ENCODE measurements around the gene THAP10.

THAP10 gene

DNA sequence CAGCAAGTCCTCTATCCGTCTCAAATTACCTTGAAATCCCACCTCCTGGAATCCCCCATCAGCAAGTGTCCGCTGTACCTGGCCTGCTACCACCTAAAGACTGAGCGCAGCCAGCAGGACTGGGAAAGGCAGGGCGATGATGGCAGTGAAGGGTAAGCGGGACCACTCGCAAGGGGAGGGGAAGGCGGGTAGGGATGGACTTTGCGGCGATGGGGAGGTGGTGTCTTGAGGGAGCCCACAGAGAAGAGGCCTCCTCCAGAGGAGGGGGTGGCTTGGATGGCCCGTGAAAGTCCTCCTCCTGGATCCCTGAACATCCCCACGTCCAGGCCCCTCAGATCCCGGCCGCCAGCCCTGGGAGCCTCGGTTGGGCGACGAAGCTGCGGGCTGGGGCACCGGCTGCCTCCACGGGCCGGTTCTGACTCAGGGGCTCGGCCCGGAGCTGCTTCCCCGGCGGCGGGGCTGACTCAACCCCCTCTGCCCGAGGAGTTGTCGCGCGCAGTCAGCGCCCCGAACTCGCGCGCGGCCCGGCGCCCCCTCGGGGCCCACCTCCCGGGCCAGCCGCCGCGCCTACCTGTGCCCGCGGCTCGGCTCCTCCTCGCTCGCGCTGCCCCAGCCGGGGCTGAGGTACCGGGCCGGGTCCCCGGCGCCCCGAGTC is 38.8 kb downstream of the THAP10 start (continued):
- no peak for TF ChIP-seq TSHZ1 (tag by site-specific recombination; IDR thresholded peaks at IDR 0.05; ENCODE audit: borderline replicate concordance)
- peak; percentile 8; the same call in 1 of the 2 replicates for TF ChIP-seq ZNF10 (tag by site-specific recombination; IDR thresholded peaks at IDR 0.05)
- TF ChIP-seq SCRT2 (tag by site-specific recombination; IDR thresholded peaks at IDR 0.05) = 0 out of 2 replicates have a peak, but pooled peaks have one; percentile 43
- TF ChIP-seq, protein P1, sequence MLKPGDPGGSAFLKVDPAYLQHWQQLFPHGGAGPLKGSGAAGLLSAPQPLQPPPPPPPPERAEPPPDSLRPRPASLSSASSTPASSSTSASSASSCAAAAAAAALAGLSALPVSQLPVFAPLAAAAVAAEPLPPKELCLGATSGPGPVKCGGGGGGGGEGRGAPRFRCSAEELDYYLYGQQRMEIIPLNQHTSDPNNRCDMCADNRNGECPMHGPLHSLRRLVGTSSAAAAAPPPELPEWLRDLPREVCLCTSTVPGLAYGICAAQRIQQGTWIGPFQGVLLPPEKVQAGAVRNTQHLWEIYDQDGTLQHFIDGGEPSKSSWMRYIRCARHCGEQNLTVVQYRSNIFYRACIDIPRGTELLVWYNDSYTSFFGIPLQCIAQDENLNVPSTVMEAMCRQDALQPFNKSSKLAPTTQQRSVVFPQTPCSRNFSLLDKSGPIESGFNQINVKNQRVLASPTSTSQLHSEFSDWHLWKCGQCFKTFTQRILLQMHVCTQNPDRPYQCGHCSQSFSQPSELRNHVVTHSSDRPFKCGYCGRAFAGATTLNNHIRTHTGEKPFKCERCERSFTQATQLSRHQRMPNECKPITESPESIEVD (tag by site-specific recombination; IDR thresholded peaks at IDR 0.05) = no peak
- TF ChIP-seq, protein P2, sequence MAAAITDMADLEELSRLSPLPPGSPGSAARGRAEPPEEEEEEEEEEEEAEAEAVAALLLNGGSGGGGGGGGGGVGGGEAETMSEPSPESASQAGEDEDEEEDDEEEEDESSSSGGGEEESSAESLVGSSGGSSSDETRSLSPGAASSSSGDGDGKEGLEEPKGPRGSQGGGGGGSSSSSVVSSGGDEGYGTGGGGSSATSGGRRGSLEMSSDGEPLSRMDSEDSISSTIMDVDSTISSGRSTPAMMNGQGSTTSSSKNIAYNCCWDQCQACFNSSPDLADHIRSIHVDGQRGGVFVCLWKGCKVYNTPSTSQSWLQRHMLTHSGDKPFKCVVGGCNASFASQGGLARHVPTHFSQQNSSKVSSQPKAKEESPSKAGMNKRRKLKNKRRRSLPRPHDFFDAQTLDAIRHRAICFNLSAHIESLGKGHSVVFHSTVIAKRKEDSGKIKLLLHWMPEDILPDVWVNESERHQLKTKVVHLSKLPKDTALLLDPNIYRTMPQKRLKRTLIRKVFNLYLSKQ (tag by site-specific recombination; IDR thresholded peaks at IDR 0.05; ENCODE audit: borderline replicate concordance) = no peak
- TF ChIP-seq HOXC10 (CRISPR knock-in tag; IDR thresholded peaks at IDR 0.05) = peak; percentile 93; the same call in 1 of the 2 replicates
- TF ChIP-seq GLIS2 (tag by site-specific recombination; IDR thresholded peaks at IDR 0.05) = peak; percentile 85
- TF ChIP-seq KLF9 (tag by site-specific recombination; IDR thresholded peaks at IDR 0.05; ENCODE audit: low read depth) = peak; percentile 8; the same call in 1 of the 2 replicates
- no peak; the same call in 1 of the 2 replicates for TF ChIP-seq ZXDB (tag by site-specific recombination; IDR thresholded peaks at IDR 0.05)
- peak; percentile 12; the same call in 1 of the 2 replicates for TF ChIP-seq GLIS1 (tag by site-specific recombination; IDR thresholded peaks at IDR 0.05)
- peak; percentile 71; the same call in 1 of the 2 replicates for TF ChIP-seq ZNF2 (tag by site-specific recombination; IDR thresholded peaks at IDR 0.05)
- TF ChIP-seq HOXD13 (CRISPR knock-in tag; IDR thresholded peaks at IDR 0.05; ENCODE audit: borderline replicate concordance) = no peak
- TF ChIP-seq ZIC2 (tag by site-specific recombination; IDR thresholded peaks at IDR 0.05) = peak; percentile 73
- TF ChIP-seq ZFP37 (tag by site-specific recombination; IDR thresholded peaks at IDR 0.05) = peak; percentile 58; the same call in 1 of the 2 replicates
- no peak for TF ChIP-seq ZNF239 (tag by site-specific recombination; IDR thresholded peaks at IDR 0.05)
- TF ChIP-seq ZSCAN23 (tag by site-specific recombination; IDR thresholded peaks at IDR 0.05) = no peak
- no peak for TF ChIP-seq ZNF138 (tag by site-specific recombination; IDR thresholded peaks at IDR 0.05; ENCODE audit: borderline replicate concordance)
- TF ChIP-seq ZNF335 (tag by site-specific recombination; conservative IDR thresholded peaks at IDR 0.05) = peak; percentile 63; the same call in 1 of the 2 replicates
- TF ChIP-seq ZNF530 (tag by site-specific recombination; IDR thresholded peaks at IDR 0.05; ENCODE audit: low read depth) = no peak
- peak; percentile 86 for TF ChIP-seq ZNF398 (tag by site-specific recombination; IDR thresholded peaks at IDR 0.05)
- peak; percentile 76 for TF ChIP-seq ZEB2 (tag by site-specific recombination; IDR thresholded peaks at IDR 0.05)
- TF ChIP-seq ZNF76 (tag by site-specific recombination; IDR thresholded peaks at IDR 0.05; ENCODE audit: borderline replicate concordance, low read depth) = peak; percentile 52
- no peak; the same call in 1 of the 2 replicates for TF ChIP-seq WT1 (tag by site-specific recombination; IDR thresholded peaks at IDR 0.05)
- TF ChIP-seq ZNF654 (tag by site-specific recombination; IDR thresholded peaks at IDR 0.05; ENCODE audit: low read depth) = no peak
- TF ChIP-seq ZNF16 (tag by site-specific recombination; IDR thresholded peaks at IDR 0.05; ENCODE audit: low read depth) = no peak
- TF ChIP-seq KLF16 (tag by site-specific recombination; IDR thresholded peaks at IDR 0.05) = peak; percentile 83
- 0 out of 2 replicates have a peak, but pooled peaks have one; percentile 52 for TF ChIP-seq ZNF792 (tag by site-specific recombination; IDR thresholded peaks at IDR 0.05)
- no peak for TF ChIP-seq ZNF658 (tag by site-specific recombination; IDR thresholded peaks at IDR 0.05)
- TF ChIP-seq ZFP41 (tag by site-specific recombination; IDR thresholded peaks at IDR 0.05; ENCODE audit: borderline replicate concordance) = no peak
- TF ChIP-seq ZNF610 (tag by site-specific recombination; IDR thresholded peaks at IDR 0.05; ENCODE audit: borderline replicate concordance) = no peak
- TF ChIP-seq, protein P3, sequence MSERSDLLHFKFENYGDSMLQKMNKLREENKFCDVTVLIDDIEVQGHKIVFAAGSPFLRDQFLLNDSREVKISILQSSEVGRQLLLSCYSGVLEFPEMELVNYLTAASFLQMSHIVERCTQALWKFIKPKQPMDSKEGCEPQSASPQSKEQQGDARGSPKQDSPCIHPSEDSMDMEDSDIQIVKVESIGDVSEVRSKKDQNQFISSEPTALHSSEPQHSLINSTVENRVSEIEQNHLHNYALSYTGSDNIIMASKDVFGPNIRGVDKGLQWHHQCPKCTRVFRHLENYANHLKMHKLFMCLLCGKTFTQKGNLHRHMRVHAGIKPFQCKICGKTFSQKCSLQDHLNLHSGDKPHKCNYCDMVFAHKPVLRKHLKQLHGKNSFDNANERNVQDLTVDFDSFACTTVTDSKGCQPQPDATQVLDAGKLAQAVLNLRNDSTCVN (tag by site-specific recombination; optimal IDR thresholded peaks at IDR 0.05) = no peak
